DND-41 (cell line): Measurements from ENCODE around the gene SEMA6B.

Experiments
- EZH2 ChIP-seq: IDR thresholded peaks from 3 replicates; pipeline ENCODE4 v1.6.1; 2012; ENCODE audit warnings: borderline replicate concordance, low read depth, mild to moderate bottlenecking, moderate library complexity, low read length, inconsistent platforms; ENCODE audit not compliant: severe bottlenecking
- TF ChIP-seq, protein P1 (sequence below): IDR thresholded peaks from 2 replicates; pipeline ENCODE4 v1.5.1; 2012; ENCODE audit warnings: borderline replicate concordance, low read length, moderate library complexity, mild to moderate bottlenecking; ENCODE audit not compliant: poor library complexity, severe bottlenecking; ENCODE audit errors: extremely low read depth

DNA sequence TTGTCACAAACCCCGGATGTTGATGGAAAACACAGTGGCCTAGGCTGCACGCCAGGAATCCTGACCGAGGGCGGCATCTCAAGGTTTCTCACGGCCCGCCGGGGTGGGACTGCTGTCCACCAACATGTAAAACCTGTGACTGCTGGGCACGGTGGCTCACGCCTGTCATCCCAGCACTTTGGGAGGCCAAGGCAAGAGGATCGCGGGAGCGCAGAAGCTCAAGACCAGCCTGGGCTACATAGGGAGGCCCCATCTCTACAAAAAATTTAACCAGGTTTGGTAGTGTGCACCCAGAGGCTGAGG, 52.4 kb downstream of the SEMA6B start:
- TF ChIP-seq, protein P1, sequence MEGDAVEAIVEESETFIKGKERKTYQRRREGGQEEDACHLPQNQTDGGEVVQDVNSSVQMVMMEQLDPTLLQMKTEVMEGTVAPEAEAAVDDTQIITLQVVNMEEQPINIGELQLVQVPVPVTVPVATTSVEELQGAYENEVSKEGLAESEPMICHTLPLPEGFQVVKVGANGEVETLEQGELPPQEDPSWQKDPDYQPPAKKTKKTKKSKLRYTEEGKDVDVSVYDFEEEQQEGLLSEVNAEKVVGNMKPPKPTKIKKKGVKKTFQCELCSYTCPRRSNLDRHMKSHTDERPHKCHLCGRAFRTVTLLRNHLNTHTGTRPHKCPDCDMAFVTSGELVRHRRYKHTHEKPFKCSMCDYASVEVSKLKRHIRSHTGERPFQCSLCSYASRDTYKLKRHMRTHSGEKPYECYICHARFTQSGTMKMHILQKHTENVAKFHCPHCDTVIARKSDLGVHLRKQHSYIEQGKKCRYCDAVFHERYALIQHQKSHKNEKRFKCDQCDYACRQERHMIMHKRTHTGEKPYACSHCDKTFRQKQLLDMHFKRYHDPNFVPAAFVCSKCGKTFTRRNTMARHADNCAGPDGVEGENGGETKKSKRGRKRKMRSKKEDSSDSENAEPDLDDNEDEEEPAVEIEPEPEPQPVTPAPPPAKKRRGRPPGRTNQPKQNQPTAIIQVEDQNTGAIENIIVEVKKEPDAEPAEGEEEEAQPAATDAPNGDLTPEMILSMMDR, result no peak
- no peak for TF ChIP-seq EZH2
